Measurements from ENCODE around the gene DKKL1. TPM values are rescaled to one million over a fixed set of nuclear protein-coding genes. Genes with fewer than 3 reads are reported as not detected.

Gene DKKL1
- total and polyA plus RNA-seq, 12 donors = 0.20 to 0.54 (median 0.24) TPM; not detected in 8

- Histone ChIP-seq H3K27me3 (no peaks in the 10 kb centered on the region), H3K36me3 (no peaks in the 10 kb centered on the region), H3K9me3 (no peaks in the 10 kb centered on the region), H3K4me1 (peaks cover 0 to 17% (median 0%) of the 10 kb centered on the region in 9 donors), H3K27ac (peak overlapping the region in 1 of 10 donors; percentile 50), H3K4me3 (no peak overlapping the region)
- intact Hi-C loops (cut with DNase I) = no loop called here
- no peak for TF ChIP-seq CTCF (IDR thresholded peaks at IDR 0.05)
- ATAC-seq (no peak), DNase-seq (no peak)
- 75 to 80% methylated on average over 5 of the region's 5 CpGs for WGBS, 2 donors
These were observed 45.9 kb downstream of the DKKL1 start for GRCh38 chr19:49409441-49410029.

- ATAC-seq = no peak
These were observed 48.1 kb downstream of the DKKL1 start for GRCh38 chr19:49411681-49412326.

GRCh38 chr19:49413348-49413747 lies 49.7 kb downstream of the DKKL1 start:
- Histone ChIP-seq H3K4me3 (no peak overlapping the region), H3K9me3 (no peaks in the 10 kb centered on the region), H3K36me3 (no peaks in the 10 kb centered on the region), H3K4me1 (peaks cover 0 to 17% (median 0%) of the 10 kb centered on the region in 9 donors), H3K27ac (no peak overlapping the region), H3K27me3 (peaks cover 0 to 35% (median 28%) of the 10 kb centered on the region in 7 donors)
- DNase-seq (peak in 1 of 2 donors; percentile 45), ATAC-seq (peak in 6 of 8 donors; percentile 19 to 65 (median 49))
- intact Hi-C loops (cut with DNase I) = no loop called here
- 53 to 56% methylated on average over 9 of the region's 9 CpGs for WGBS, 2 donors
- no peak for TF ChIP-seq CTCF (IDR thresholded peaks at IDR 0.05)

More at GRCh38 chr19:49411681-49412326, 48.1 kb downstream of the DKKL1 start:
- intact Hi-C loops (cut with DNase I) = no loop called here
- Histone ChIP-seq H3K9me3 (no peaks in the 10 kb centered on the region), H3K27me3 (peaks cover 0 to 19% (median 18%) of the 10 kb centered on the region in 7 donors), H3K36me3 (no peaks in the 10 kb centered on the region), H3K4me3 (no peak overlapping the region), H3K4me1 (peaks cover 0 to 17% (median 0%) of the 10 kb centered on the region in 9 donors), H3K27ac (no peak overlapping the region)
- no peak for TF ChIP-seq CTCF (IDR thresholded peaks at IDR 0.05)
- WGBS, 2 donors = 75 to 82% methylated on average over 3 of the region's 3 CpGs
- DNase-seq = no peak

- Histone ChIP-seq H3K27ac (no peak overlapping the region), H3K27me3 (peaks cover 0 to 44% (median 35%) of the 10 kb centered on the region in 7 donors), H3K36me3 (no peaks in the 10 kb centered on the region), H3K9me3 (no peaks in the 10 kb centered on the region), H3K4me1 (peaks cover 0 to 11% (median 0%) of the 10 kb centered on the region in 9 donors), H3K4me3 (no peak overlapping the region)
- WGBS, 2 donors = 90 to 91% methylated on average over 3 of the region's 3 CpGs
- TF ChIP-seq CTCF (IDR thresholded peaks at IDR 0.05) = no peak
- DNase-seq (no peak), ATAC-seq (no peak)
- intact Hi-C loops (cut with DNase I) = no loop called here
These were observed 50.6 kb downstream of the DKKL1 start for GRCh38 chr19:49414256-49414655.
